Measurements from ENCODE around the gene RCBTB1. TPM values are rescaled to one million over a fixed set of nuclear protein-coding genes. Genes with fewer than 3 reads are reported as not detected.

RCBTB1 gene
- total and polyA plus RNA-seq, 10 of the 15 experiments (the other 5 are each of a cell fraction or from before 2014, with no cell fraction given): 5.1 to 13.5 (median 11.2) TPM

DNA sequence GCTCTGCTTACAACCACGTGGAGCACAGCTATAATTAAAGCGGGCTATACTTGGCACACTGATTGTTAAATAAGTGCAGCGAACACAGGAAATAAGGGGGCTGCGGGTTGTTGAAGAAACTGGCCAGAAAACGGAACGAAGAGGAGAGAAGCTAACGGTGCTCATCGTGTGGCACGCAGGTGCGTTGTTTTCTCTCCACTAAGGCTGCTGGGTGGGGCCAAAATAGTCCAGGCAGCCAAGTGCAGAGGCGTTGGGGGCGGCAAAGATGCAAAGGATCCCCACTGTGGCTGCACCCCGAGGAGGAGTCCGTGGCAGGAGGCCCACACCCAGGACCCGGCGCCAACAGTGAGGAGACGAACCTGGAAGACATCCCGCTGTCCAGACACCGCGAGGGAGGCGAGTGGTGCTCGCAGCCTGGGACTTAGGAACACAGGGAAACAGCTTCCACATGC, 34.8 kb upstream of the RCBTB1 start (continued):
- 0 out of 2 replicates have a peak, but pooled peaks have one; percentile 18 for TF ChIP-seq DPF2 (IDR thresholded peaks at IDR 0.05)
- TF ChIP-seq TCF12 (IDR thresholded peaks at IDR 0.05; ENCODE audit: low read depth, low read length): 0 out of 2 replicates have a peak, but pooled peaks have one; percentile 60
- TF ChIP-seq, protein P1, sequence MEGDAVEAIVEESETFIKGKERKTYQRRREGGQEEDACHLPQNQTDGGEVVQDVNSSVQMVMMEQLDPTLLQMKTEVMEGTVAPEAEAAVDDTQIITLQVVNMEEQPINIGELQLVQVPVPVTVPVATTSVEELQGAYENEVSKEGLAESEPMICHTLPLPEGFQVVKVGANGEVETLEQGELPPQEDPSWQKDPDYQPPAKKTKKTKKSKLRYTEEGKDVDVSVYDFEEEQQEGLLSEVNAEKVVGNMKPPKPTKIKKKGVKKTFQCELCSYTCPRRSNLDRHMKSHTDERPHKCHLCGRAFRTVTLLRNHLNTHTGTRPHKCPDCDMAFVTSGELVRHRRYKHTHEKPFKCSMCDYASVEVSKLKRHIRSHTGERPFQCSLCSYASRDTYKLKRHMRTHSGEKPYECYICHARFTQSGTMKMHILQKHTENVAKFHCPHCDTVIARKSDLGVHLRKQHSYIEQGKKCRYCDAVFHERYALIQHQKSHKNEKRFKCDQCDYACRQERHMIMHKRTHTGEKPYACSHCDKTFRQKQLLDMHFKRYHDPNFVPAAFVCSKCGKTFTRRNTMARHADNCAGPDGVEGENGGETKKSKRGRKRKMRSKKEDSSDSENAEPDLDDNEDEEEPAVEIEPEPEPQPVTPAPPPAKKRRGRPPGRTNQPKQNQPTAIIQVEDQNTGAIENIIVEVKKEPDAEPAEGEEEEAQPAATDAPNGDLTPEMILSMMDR (IDR thresholded peaks at IDR 0.05 in 2 of 3, conservative IDR thresholded peaks at IDR 0.05 in 1 of 3; ENCODE audit: control insufficient read depth in 2 of 3, extremely low read depth in 1 of 3, insufficient read depth in 1 of 3, low read depth in 3 of 3, low read length in 3 of 3): no peak
- TF ChIP-seq ZNF207 (IDR thresholded peaks at IDR 0.05; ENCODE audit: borderline replicate concordance): no peak
- no peak for TF ChIP-seq NFXL1 (IDR thresholded peaks at IDR 0.05; ENCODE audit: borderline replicate concordance)
- TF ChIP-seq, protein P2, sequence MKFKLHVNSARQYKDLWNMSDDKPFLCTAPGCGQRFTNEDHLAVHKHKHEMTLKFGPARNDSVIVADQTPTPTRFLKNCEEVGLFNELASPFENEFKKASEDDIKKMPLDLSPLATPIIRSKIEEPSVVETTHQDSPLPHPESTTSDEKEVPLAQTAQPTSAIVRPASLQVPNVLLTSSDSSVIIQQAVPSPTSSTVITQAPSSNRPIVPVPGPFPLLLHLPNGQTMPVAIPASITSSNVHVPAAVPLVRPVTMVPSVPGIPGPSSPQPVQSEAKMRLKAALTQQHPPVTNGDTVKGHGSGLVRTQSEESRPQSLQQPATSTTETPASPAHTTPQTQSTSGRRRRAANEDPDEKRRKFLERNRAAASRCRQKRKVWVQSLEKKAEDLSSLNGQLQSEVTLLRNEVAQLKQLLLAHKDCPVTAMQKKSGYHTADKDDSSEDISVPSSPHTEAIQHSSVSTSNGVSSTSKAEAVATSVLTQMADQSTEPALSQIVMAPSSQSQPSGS (IDR thresholded peaks at IDR 0.05; ENCODE audit: low read length): 0 out of 2 replicates have a peak, but pooled peaks have one; percentile 29
- TF ChIP-seq POU2F2 (IDR thresholded peaks at IDR 0.05; ENCODE audit: borderline replicate concordance, low read depth, low read length): no peak
- TF ChIP-seq MYB (IDR thresholded peaks at IDR 0.05; ENCODE audit: borderline replicate concordance, low read depth, low read length): 0 out of 2 replicates have a peak, but pooled peaks have one; percentile 58
- TF ChIP-seq CREB1 (IDR thresholded peaks at IDR 0.05; ENCODE audit: low read depth): 0 out of 2 replicates have a peak, but pooled peaks have one; percentile 16
- TF ChIP-seq ZZZ3 (IDR thresholded peaks at IDR 0.05; ENCODE audit: control insufficient read depth, insufficient read length, low read depth): no peak
- TF ChIP-seq MTA3 (IDR thresholded peaks at IDR 0.05; ENCODE audit: borderline replicate concordance, low read length): no peak
- TF ChIP-seq MEF2A (IDR thresholded peaks at IDR 0.05; ENCODE audit: insufficient read depth, low read depth, low read length): peak; percentile 54; the same call in 1 of the 2 replicates
- peak in 1 of 2 experiments; percentile 20; a peak in 1 of 4 replicates for TF ChIP-seq BHLHE40 (IDR thresholded peaks at IDR 0.05; ENCODE audit: borderline replicate concordance in 1 of 2, low read depth in 2 of 2, low read length in 1 of 2)
- no peak for TF ChIP-seq SREBF2 (IDR thresholded peaks at IDR 0.05; ENCODE audit: low read length)
- TF ChIP-seq PAX5 (IDR thresholded peaks at IDR 0.05; ENCODE audit: borderline replicate concordance, low read depth, low read length): peak; percentile 44; the same call in 1 of the 2 replicates
- TF ChIP-seq, protein P3, sequence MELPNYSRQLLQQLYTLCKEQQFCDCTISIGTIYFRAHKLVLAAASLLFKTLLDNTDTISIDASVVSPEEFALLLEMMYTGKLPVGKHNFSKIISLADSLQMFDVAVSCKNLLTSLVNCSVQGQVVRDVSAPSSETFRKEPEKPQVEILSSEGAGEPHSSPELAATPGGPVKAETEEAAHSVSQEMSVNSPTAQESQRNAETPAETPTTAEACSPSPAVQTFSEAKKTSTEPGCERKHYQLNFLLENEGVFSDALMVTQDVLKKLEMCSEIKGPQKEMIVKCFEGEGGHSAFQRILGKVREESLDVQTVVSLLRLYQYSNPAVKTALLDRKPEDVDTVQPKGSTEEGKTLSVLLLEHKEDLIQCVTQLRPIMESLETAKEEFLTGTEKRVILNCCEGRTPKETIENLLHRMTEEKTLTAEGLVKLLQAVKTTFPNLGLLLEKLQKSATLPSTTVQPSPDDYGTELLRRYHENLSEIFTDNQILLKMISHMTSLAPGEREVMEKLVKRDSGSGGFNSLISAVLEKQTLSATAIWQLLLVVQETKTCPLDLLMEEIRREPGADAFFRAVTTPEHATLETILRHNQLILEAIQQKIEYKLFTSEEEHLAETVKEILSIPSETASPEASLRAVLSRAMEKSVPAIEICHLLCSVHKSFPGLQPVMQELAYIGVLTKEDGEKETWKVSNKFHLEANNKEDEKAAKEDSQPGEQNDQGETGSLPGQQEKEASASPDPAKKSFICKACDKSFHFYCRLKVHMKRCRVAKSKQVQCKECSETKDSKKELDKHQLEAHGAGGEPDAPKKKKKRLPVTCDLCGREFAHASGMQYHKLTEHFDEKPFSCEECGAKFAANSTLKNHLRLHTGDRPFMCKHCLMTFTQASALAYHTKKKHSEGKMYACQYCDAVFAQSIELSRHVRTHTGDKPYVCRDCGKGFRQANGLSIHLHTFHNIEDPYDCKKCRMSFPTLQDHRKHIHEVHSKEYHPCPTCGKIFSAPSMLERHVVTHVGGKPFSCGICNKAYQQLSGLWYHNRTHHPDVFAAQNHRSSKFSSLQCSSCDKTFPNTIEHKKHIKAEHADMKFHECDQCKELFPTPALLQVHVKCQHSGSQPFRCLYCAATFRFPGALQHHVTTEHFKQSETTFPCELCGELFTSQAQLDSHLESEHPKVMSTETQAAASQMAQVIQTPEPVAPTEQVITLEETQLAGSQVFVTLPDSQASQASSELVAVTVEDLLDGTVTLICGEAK (IDR thresholded peaks at IDR 0.05; ENCODE audit: borderline replicate concordance): no peak
- TF ChIP-seq LARP7 (IDR thresholded peaks at IDR 0.05): no peak
- TF ChIP-seq, protein P4, sequence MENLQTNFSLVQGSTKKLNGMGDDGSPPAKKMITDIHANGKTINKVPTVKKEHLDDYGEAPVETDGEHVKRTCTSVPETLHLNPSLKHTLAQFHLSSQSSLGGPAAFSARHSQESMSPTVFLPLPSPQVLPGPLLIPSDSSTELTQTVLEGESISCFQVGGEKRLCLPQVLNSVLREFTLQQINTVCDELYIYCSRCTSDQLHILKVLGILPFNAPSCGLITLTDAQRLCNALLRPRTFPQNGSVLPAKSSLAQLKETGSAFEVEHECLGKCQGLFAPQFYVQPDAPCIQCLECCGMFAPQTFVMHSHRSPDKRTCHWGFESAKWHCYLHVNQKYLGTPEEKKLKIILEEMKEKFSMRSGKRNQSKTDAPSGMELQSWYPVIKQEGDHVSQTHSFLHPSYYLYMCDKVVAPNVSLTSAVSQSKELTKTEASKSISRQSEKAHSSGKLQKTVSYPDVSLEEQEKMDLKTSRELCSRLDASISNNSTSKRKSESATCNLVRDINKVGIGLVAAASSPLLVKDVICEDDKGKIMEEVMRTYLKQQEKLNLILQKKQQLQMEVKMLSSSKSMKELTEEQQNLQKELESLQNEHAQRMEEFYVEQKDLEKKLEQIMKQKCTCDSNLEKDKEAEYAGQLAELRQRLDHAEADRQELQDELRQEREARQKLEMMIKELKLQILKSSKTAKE (IDR thresholded peaks at IDR 0.05; ENCODE audit: low read depth, poor library complexity, severe bottlenecking): no peak
- TF ChIP-seq RUNX3 (IDR thresholded peaks at IDR 0.05; ENCODE audit: low read length): peak; percentile 53; the same call in 1 of the 2 replicates
- TF ChIP-seq IKZF1 (conservative IDR thresholded peaks at IDR 0.05): peak; percentile 24; the same call in 1 of the 2 replicates
- peak; percentile 33 for TF ChIP-seq SP1 (IDR thresholded peaks at IDR 0.05; ENCODE audit: low read depth, low read length)

Measured in GM12878 (cell line).